GM12864 (cell line): ENCODE data around the gene ID2.
"Not testable (repeated sequence)": the region's sequence is repeated elsewhere in the genome, so short reads cannot be mapped to it uniquely, and the experiment has no call there.

Experiments
- DNase-seq: peaks from one replicate; pipeline ENCODE4 v3.0.0-alpha.2; 2011; ENCODE audit warnings: low read depth
- H3K4me3 ChIP-seq: 2 replicates; pipeline ENCODE4 v1.5.1; 2011; ENCODE audit warnings: mild to moderate bottlenecking, low read depth, low read length, control low read depth
- CTCF ChIP-seq: IDR thresholded peaks from 2 replicates; pipeline ENCODE4 v1.5.1; 2011; ENCODE audit warnings: low read depth, mild to moderate bottlenecking, moderate library complexity, low read length, control low read depth, inconsistent platforms; ENCODE audit errors: missing control alignments

ID2 gene

GRCh38 chr2:8719528-8719927, 37.7 kb downstream of the ID2 start:
- TF ChIP-seq CTCF = no peak
- no peak overlapping the region for H3K4me3 ChIP-seq
- no peak for DNase-seq

- no peak for TF ChIP-seq CTCF
- no peak for DNase-seq
- no peak overlapping the region for H3K4me3 ChIP-seq
These were observed 38.9 kb downstream of the ID2 start for GRCh38 chr2:8720741-8721140.

GRCh38 chr2:8721410-8721809, 39.6 kb downstream of the ID2 start:
- no peak for TF ChIP-seq CTCF

GRCh38 chr2:8722986-8723385, 41.1 kb downstream of the ID2 start:
- no peak for TF ChIP-seq CTCF
- no peak for DNase-seq
- no peak overlapping the region for H3K4me3 ChIP-seq

More at GRCh38 chr2:8721410-8721809, 39.6 kb downstream of the ID2 start:
- H3K4me3 ChIP-seq = no peak overlapping the region
- DNase-seq = no peak

- no peak for DNase-seq
- no peak overlapping the region for H3K4me3 ChIP-seq
- TF ChIP-seq CTCF = no peak
These were observed 44.0 kb downstream of the ID2 start for GRCh38 chr2:8725838-8726237.

GRCh38 chr2:8728305-8729015, 46.6 kb downstream of the ID2 start:
- TF ChIP-seq CTCF = no peak
- H3K4me3 ChIP-seq = no peak overlapping the region
- no peak for DNase-seq

GRCh38 chr2:8729101-8729500, 47.2 kb downstream of the ID2 start:
- not testable (repeated sequence) for H3K4me3 ChIP-seq

More at GRCh38 chr2:8729101-8729500, 47.2 kb downstream of the ID2 start:
- DNase-seq = not testable (repeated sequence)
